HG02678 (cell line): ENCODE data around the gene MCM5.
"Not testable (repeated sequence)": the region's sequence is repeated elsewhere in the genome, so short reads cannot be mapped to it uniquely, and the experiment has no call there.

Experiments used
- ATAC-seq: cut with Tn5 transposase; IDR thresholded peaks from one replicate; pipeline ENCODE4 v1.9.1; 2021; ENCODE audit warnings: mild to moderate bottlenecking, moderate library complexity; ENCODE audit not compliant: unreplicated experiment

The MCM5 gene

GRCh38 chr22:35467681-35468434, 67.9 kb downstream of the MCM5 start:
- ATAC-seq: no peak

GRCh38 chr22:35470903-35471321, 71.0 kb downstream of the MCM5 start:
- ATAC-seq: no peak

- ATAC-seq: not testable (repeated sequence)
Measured at GRCh38 chr22:35471566-35471965, 71.6 kb downstream of the MCM5 start.

GRCh38 chr22:35472488-35472887, 72.5 kb downstream of the MCM5 start:
- ATAC-seq: no peak

- ATAC-seq: no peak
Measured at GRCh38 chr22:35473971-35474370, 74.0 kb downstream of the MCM5 start.
